Measurements from ENCODE around the gene CRTC3. TPM values are rescaled to one million over a fixed set of nuclear protein-coding genes. Genes with fewer than 3 reads are reported as not detected.
A peak's percentile ranks its signal among the peaks of the same experiment; 100 is the strongest.

Gene CRTC3
- total RNA-seq, 1 donor from 2014 or later: 21.4 TPM

DNA sequence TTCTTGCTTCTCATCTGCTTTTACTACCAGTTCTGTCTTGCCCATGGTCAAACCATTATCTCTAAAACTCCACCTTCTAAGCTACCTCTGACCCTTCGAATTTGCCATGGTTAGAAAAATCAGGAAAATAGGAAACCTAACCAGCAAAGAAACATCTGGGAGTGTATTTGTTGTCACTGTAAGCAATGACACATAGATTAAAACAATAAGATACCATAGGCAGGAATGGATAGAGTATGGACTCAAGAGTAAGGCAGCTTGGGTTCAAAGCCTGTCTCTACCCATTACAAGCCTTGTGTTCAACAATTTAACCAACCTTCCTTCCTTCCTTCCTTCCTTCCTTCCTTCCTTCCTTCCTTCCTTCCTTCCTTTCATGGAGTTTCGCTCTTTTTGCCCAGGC, 34.9 kb downstream of the CRTC3 start:
- Mint-ChIP-seq H3K27ac (ENCODE audit: unreplicated experiment) (no peak overlapping the region), H3K36me3 (ENCODE audit: low read depth, unreplicated experiment) (peaks cover 12% of the 10 kb centered on the region), H3K9me3 (ENCODE audit: unreplicated experiment) (no peaks in the 10 kb centered on the region), H3K27me3 (ENCODE audit: low read depth, unreplicated experiment) (no peaks in the 10 kb centered on the region), H3K4me1 (ENCODE audit: low read depth, unreplicated experiment) (peaks cover 7% of the 10 kb centered on the region), H3K4me3 (ENCODE audit: unreplicated experiment) (no peak overlapping the region)
- no peak overlapping the region for H2AFZ ChIP-seq (ENCODE audit: low read depth, low read length)
- H3K79me2 ChIP-seq (ENCODE audit: insufficient read depth, low read length): peaks cover 4% of the 10 kb centered on the region
- no peaks in the 10 kb centered on the region for H3K27me3 ChIP-seq (ENCODE audit: insufficient read depth, low read length)
- H3K27ac ChIP-seq (ENCODE audit: low read depth, low read length): no peak overlapping the region
- no peaks in the 10 kb centered on the region for H3K36me3 ChIP-seq (ENCODE audit: insufficient read depth, low read length)
- no peaks in the 10 kb centered on the region for H3K9me3 ChIP-seq (ENCODE audit: insufficient read depth, low read depth, low read length)
- FAIRE-seq (no peak), DNase-seq (ENCODE audit: low read depth) (no peak)
- H3K4me3 ChIP-seq (ENCODE audit: insufficient read depth, low read depth, low read length): no peak overlapping the region
- no peak for TF ChIP-seq EZH2 (IDR thresholded peaks at IDR 0.05; ENCODE audit: insufficient read depth, low read length)
- TF ChIP-seq, protein P1, sequence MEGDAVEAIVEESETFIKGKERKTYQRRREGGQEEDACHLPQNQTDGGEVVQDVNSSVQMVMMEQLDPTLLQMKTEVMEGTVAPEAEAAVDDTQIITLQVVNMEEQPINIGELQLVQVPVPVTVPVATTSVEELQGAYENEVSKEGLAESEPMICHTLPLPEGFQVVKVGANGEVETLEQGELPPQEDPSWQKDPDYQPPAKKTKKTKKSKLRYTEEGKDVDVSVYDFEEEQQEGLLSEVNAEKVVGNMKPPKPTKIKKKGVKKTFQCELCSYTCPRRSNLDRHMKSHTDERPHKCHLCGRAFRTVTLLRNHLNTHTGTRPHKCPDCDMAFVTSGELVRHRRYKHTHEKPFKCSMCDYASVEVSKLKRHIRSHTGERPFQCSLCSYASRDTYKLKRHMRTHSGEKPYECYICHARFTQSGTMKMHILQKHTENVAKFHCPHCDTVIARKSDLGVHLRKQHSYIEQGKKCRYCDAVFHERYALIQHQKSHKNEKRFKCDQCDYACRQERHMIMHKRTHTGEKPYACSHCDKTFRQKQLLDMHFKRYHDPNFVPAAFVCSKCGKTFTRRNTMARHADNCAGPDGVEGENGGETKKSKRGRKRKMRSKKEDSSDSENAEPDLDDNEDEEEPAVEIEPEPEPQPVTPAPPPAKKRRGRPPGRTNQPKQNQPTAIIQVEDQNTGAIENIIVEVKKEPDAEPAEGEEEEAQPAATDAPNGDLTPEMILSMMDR (IDR thresholded peaks at IDR 0.05; ENCODE audit: insufficient read depth, low read depth, low read length): no peak
- H3K9ac ChIP-seq (ENCODE audit: low read length): no peak overlapping the region
- peaks cover 20% of the 10 kb centered on the region for H4K20me1 ChIP-seq (ENCODE audit: insufficient read depth, low read length)
- H3K4me1 ChIP-seq (ENCODE audit: insufficient read depth, low read length): peaks cover 12% of the 10 kb centered on the region
- no peak overlapping the region for H3K4me2 ChIP-seq (ENCODE audit: low read length)

DNA sequence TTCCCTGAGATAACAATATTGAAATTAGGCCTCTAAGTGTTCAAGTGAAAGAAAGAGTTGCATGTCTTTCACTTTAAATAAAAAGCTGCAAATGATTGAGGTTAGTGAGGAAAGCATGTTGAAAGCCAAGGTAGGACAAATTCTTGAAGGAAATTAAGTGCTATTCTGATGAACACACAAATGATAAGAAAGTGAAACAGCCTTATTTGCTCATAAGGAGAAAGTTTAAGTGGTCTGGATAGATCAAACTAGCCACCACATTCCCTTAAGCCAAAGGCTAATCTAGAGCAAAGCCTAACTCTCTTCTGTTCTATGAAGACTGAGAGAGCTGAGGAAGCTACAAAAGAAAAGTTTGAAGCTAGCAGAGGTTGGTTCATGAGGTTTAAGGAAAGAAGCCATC, 36.1 kb downstream of the CRTC3 start:
- peak overlapping the region; percentile 0 for H3K27ac Mint-ChIP-seq (ENCODE audit: unreplicated experiment)
- Histone ChIP-seq H3K9me3 (ENCODE audit: insufficient read depth, low read depth, low read length) (no peaks in the 10 kb centered on the region), H3K79me2 (ENCODE audit: insufficient read depth, low read length) (peaks cover 4% of the 10 kb centered on the region), H3K27me3 (ENCODE audit: insufficient read depth, low read length) (no peaks in the 10 kb centered on the region), H3K4me1 (ENCODE audit: insufficient read depth, low read length) (peaks cover under 1% of the 10 kb centered on the region), H3K4me2 (ENCODE audit: low read length) (no peak overlapping the region), H2AFZ (ENCODE audit: low read depth, low read length) (no peak overlapping the region), H3K27ac (ENCODE audit: low read depth, low read length) (no peak overlapping the region), H3K9ac (ENCODE audit: low read length) (no peak overlapping the region), H3K36me3 (ENCODE audit: insufficient read depth, low read length) (no peaks in the 10 kb centered on the region), H3K4me3 (ENCODE audit: insufficient read depth, low read depth, low read length) (no peak overlapping the region), H4K20me1 (ENCODE audit: insufficient read depth, low read length) (peaks cover 15% of the 10 kb centered on the region)
- no peak overlapping the region for H3K4me3 Mint-ChIP-seq (ENCODE audit: unreplicated experiment)
- no peaks in the 10 kb centered on the region for H3K27me3 Mint-ChIP-seq (ENCODE audit: low read depth, unreplicated experiment)
- H3K4me1 Mint-ChIP-seq (ENCODE audit: low read depth, unreplicated experiment): peaks cover 7% of the 10 kb centered on the region
- DNase-seq (ENCODE audit: low read depth) (no peak), FAIRE-seq (no peak)
- no peak for TF ChIP-seq EZH2 (IDR thresholded peaks at IDR 0.05; ENCODE audit: insufficient read depth, low read length)
- TF ChIP-seq, protein P1 (IDR thresholded peaks at IDR 0.05; ENCODE audit: insufficient read depth, low read depth, low read length): no peak
- H3K9me3 Mint-ChIP-seq (ENCODE audit: unreplicated experiment): no peaks in the 10 kb centered on the region
- H3K36me3 Mint-ChIP-seq (ENCODE audit: low read depth, unreplicated experiment): peaks cover 7% of the 10 kb centered on the region

DNA sequence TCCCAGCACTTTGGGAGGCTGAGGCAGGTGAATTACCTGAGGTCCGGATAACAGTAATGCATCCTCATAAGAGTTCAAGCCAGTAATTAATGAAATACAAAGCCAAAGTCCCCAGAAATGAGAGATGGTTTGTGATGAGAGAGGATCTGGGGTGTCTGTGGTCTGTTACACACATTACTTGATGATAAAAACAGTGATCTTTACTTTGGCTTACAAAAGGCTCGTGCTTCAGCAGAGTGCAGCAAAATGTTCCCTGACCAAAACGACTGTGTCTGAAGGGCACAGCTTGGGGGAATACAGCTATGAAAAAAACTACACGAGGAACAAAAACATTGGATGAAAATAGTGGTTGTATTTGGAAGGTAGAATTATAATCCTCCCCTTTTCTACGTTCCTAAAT, 40.9 kb downstream of the CRTC3 start:
- H3K27ac Mint-ChIP-seq (ENCODE audit: unreplicated experiment): no peak overlapping the region
- no peak for FAIRE-seq
- H3K4me3 ChIP-seq (ENCODE audit: insufficient read depth, low read depth, low read length): no peak overlapping the region
- H3K4me3 Mint-ChIP-seq (ENCODE audit: unreplicated experiment): no peak overlapping the region
- H3K4me1 ChIP-seq (ENCODE audit: insufficient read depth, low read length): no peaks in the 10 kb centered on the region
- peaks cover 12% of the 10 kb centered on the region for H4K20me1 ChIP-seq (ENCODE audit: insufficient read depth, low read length)
- H2AFZ ChIP-seq (ENCODE audit: low read depth, low read length): no peak overlapping the region
- no peaks in the 10 kb centered on the region for H3K36me3 ChIP-seq (ENCODE audit: insufficient read depth, low read length)
- H3K79me2 ChIP-seq (ENCODE audit: insufficient read depth, low read length): peaks cover 9% of the 10 kb centered on the region
- H3K9me3 Mint-ChIP-seq (ENCODE audit: unreplicated experiment): no peaks in the 10 kb centered on the region
- TF ChIP-seq, protein P1 (IDR thresholded peaks at IDR 0.05; ENCODE audit: insufficient read depth, low read depth, low read length): no peak
- no peak for TF ChIP-seq EZH2 (IDR thresholded peaks at IDR 0.05; ENCODE audit: insufficient read depth, low read length)
- DNase-seq (ENCODE audit: low read depth): no peak
- H3K27ac ChIP-seq (ENCODE audit: low read depth, low read length): no peak overlapping the region
- H3K4me1 Mint-ChIP-seq (ENCODE audit: low read depth, unreplicated experiment): peaks cover 4% of the 10 kb centered on the region
- no peak overlapping the region for H3K4me2 ChIP-seq (ENCODE audit: low read length)
- no peak overlapping the region for H3K9ac ChIP-seq (ENCODE audit: low read length)
- H3K36me3 Mint-ChIP-seq (ENCODE audit: low read depth, unreplicated experiment): peaks cover 4% of the 10 kb centered on the region
- H3K27me3 ChIP-seq (ENCODE audit: insufficient read depth, low read length): no peaks in the 10 kb centered on the region
- H3K27me3 Mint-ChIP-seq (ENCODE audit: low read depth, unreplicated experiment): no peaks in the 10 kb centered on the region
- no peaks in the 10 kb centered on the region for H3K9me3 ChIP-seq (ENCODE audit: insufficient read depth, low read depth, low read length)
